Kidney epithelial cell (primary cell): ENCODE data around the gene TBCE. TPM values are rescaled to one million over a fixed set of nuclear protein-coding genes. Genes with fewer than 3 reads are reported as not detected.
"Not testable (repeated sequence)": the region's sequence is repeated elsewhere in the genome, so short reads cannot be mapped to it uniquely, and the experiment has no call there.

Experiments
- DNase-seq: peaks from one replicate; pipeline ENCODE4 v3.0.0-alpha.2; 2010; ENCODE audit warnings: low read depth
- H3K27me3 ChIP-seq: 2 replicates; pipeline ENCODE4 v1.6.0; 2011; ENCODE audit warnings: low read length; ENCODE audit not compliant: control insufficient read depth, insufficient read depth
- H3K36me3 ChIP-seq: 2 replicates; pipeline ENCODE4 v1.5.1; 2011; ENCODE audit warnings: low read length; ENCODE audit not compliant: control insufficient read depth, insufficient read depth
- H3K4me3 ChIP-seq: 2 replicates; pipeline ENCODE4 v1.5.1; 2011; ENCODE audit warnings: low read depth, mild to moderate bottlenecking, control low read depth, low read length
- total RNA-seq: library from RNA; depleted of rRNA; stranded (reverse); fragments of >200 nt; gene quantifications from 2 replicates; pipeline ENCODE4 v1.2.3, GENCODE V29; 2015
- TF ChIP-seq, protein P1 (sequence below): IDR thresholded peaks from 2 replicates; pipeline ENCODE4 v1.5.1; 2011; ENCODE audit warnings: mild to moderate bottlenecking, moderate library complexity, low read length, control low read depth, inconsistent platforms; ENCODE audit not compliant: insufficient read depth, poor library complexity, severe bottlenecking

Gene TBCE
- total RNA-seq, 1 donor from 2014 or later, result 24.7 TPM

DNA sequence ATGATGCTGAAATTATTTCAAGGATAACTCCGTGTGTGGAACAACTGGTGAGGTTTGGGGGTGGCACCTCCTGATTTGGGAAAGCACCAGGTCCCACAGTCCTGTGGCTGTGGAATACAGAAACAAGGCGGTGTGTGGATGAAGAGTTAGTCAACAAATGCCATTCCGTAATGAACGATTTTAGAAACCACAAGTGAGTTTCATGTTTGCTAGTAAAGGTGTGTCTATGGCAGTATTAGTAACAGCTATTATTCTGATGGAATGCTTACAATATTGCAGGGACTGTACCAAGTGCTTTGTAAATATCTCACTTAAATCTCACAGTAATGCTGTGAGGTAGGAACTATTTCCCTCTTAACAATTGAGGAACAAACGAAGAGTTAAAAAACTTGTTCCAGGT, 83.2 kb downstream of the TBCE start:
- Histone ChIP-seq H3K36me3 (peaks cover 1% of the 10 kb centered on the region), H3K4me3 (no peak overlapping the region), H3K27me3 (no peaks in the 10 kb centered on the region)
- TF ChIP-seq, protein P1, sequence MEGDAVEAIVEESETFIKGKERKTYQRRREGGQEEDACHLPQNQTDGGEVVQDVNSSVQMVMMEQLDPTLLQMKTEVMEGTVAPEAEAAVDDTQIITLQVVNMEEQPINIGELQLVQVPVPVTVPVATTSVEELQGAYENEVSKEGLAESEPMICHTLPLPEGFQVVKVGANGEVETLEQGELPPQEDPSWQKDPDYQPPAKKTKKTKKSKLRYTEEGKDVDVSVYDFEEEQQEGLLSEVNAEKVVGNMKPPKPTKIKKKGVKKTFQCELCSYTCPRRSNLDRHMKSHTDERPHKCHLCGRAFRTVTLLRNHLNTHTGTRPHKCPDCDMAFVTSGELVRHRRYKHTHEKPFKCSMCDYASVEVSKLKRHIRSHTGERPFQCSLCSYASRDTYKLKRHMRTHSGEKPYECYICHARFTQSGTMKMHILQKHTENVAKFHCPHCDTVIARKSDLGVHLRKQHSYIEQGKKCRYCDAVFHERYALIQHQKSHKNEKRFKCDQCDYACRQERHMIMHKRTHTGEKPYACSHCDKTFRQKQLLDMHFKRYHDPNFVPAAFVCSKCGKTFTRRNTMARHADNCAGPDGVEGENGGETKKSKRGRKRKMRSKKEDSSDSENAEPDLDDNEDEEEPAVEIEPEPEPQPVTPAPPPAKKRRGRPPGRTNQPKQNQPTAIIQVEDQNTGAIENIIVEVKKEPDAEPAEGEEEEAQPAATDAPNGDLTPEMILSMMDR, result no peak
- DNase-seq, result no peak

DNA sequence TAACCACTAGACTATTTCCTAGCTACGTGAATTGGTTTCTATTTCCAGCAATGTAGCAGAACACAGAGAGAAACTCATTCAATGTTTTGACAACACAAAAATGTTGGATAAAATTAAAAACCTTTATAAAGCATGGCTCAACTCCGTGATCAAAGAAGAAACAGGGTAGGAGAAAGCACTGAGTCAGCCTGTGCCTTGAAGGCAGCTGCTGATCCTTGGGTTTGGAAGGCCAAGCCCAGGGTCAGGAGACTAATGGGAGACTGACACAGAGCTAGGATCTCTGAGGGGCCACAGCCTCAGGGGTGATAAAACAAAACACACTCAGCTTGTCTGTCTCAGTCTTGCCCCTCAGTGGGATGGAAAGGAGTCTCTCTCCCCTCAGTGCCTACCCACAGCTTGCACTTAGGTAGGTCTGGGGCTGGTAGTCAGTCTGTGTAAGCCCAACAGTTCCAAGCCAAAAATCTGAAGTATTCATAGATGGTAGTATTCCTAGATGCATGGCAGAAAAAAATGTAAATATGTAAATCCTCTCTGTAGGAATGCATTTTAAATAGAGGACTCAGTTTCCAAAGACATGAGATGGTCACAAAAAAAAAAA, 83.8 kb downstream of the TBCE start:
- DNase-seq, result no peak
- Histone ChIP-seq H3K4me3 (no peak overlapping the region), H3K27me3 (no peaks in the 10 kb centered on the region), H3K36me3 (peaks cover 1% of the 10 kb centered on the region)
- TF ChIP-seq, protein P1, result no peak

DNA sequence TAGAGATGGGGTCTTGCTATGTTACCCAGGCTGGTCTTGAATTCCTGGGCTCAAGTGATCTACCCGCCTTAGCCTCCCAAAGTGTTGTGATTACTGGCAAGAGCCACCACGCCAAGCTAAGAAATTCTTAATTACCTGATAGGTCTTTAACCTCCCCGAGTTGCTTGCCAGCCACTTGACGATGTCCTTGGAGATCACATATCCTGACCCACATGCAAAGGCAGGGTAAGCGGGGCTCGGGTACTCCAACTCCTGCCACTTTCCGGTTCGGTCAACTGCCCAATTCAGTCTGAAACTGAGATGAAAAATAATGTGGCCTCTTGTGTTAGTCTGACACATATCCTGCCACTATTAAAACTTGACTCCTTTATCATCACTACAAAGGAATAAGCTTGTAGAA, 86.8 kb downstream of the TBCE start:
- peaks cover 1% of the 10 kb centered on the region for H3K36me3 ChIP-seq
- TF ChIP-seq, protein P1, result no peak
- no peak for DNase-seq
- no peak overlapping the region for H3K4me3 ChIP-seq
- H3K27me3 ChIP-seq, result no peaks in the 10 kb centered on the region

DNA sequence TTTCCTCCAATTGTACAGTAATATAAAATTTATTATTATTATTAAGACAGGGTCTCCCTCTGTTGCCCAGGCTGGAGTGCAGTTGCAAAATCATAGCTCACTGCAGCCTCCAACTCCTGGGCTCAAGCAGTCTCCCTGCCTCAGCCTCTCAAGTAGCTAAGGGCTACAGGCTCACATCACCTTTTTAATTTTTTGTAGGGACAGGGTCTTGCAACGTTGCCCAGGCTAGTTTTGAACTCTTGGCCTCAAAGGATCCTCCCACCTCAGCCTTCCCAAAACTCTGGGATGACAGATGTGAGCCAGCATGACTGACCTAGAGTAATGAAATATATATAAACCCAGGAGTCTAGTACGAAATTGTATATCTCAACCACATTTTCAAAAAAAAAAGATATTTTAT, 87.9 kb downstream of the TBCE start:
- TF ChIP-seq, protein P1, result no peak
- no peaks in the 10 kb centered on the region for H3K36me3 ChIP-seq
- no peak for DNase-seq
- no peaks in the 10 kb centered on the region for H3K27me3 ChIP-seq
- H3K4me3 ChIP-seq, result no peak overlapping the region

DNA sequence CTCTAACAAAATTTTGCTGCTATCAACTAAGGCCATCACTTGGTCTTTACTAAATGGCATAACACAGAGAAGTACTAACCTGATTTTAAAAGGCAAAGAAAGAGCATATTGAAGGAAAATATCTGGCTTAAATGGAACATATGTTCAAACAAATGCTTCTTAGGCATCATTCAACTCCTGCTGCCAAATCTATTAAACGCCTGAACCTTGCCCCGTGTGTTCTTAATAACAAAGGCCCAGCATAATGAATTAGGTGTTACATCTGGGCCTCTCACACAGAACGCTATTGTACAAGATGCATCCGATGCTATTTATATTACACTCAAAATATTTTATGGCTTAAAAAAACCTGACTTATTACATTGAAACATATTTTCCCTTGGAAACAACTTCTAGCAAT, 88.6 kb downstream of the TBCE start:
- no peak for DNase-seq
- Histone ChIP-seq H3K27me3 (no peaks in the 10 kb centered on the region), H3K4me3 (no peak overlapping the region), H3K36me3 (no peaks in the 10 kb centered on the region)
- TF ChIP-seq, protein P1, result no peak

DNA sequence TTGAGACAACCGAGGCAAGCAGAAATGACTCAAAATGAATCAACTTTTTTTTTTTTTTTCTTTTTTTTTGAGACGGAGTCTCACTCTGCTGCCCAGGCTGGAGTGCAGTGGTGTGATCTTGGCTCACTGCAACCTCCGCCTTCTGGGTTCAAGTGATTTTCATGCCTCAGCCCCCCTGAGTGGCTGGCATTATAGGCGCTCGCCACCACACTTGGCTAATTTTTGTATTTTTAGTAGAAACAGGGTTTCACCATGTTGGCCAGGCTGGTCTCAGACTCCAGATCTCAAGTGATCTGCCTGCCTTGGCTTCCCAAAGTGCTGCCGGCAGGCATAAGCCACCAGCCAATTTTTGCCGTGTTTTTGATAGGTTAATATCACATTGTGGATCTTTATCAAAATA, 90.6 kb downstream of the TBCE start:
- not testable (repeated sequence) for H3K36me3 ChIP-seq, H3K4me3 ChIP-seq

More for the DNA sequence above, 90.6 kb downstream of the TBCE start:
- not testable (repeated sequence) for DNase-seq, H3K27me3 ChIP-seq
